LNCAP (cell line): ENCODE results near the gene CEBPG.

Experiments
- TF ChIP-seq, protein P1 (sequence below): fragments of 450-650 bp; IDR thresholded peaks from 2 replicates; pipeline ENCODE4 v1.5.1; 2017; ENCODE audit warnings: mild to moderate bottlenecking

CEBPG gene

DNA sequence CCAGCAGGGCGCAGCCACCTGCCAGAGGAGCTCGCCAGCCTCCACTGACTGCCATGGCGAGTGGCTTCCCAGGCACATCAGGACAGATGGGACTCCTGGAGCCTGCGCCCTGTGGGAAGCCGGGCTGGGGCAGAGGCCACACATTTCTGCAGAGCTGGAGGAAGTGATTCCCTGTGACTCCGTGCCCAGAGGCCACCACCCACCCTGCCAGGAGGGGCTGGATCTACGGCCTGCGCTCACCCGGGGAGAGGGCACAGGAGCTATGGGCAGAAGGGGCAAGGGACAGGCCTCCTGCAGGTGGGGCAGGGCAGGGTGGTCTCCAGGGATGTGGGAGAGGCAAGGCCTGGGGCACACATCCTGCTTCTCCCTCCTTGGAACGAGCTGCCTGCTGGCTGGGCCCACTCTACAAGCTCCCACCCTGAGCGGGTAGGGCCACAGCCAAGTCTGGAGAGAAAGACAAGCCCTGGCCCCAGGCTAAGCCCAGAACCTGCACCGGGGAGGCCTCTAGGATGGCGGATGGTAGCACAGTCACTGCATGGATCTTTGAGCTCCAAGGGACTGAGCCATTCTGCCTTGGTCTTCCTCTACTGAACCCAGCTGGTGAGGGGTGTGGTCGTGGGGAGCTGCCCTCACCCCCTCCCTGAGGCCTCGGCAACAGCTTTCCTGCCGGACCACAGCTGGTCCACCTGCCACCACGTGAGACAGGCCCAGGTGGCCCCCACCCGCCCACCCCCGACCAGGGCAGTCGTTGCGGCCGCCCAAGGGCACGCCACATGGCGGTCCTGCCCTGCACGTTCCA is 40.6 kb downstream of the CEBPG start:
- TF ChIP-seq, protein P1, sequence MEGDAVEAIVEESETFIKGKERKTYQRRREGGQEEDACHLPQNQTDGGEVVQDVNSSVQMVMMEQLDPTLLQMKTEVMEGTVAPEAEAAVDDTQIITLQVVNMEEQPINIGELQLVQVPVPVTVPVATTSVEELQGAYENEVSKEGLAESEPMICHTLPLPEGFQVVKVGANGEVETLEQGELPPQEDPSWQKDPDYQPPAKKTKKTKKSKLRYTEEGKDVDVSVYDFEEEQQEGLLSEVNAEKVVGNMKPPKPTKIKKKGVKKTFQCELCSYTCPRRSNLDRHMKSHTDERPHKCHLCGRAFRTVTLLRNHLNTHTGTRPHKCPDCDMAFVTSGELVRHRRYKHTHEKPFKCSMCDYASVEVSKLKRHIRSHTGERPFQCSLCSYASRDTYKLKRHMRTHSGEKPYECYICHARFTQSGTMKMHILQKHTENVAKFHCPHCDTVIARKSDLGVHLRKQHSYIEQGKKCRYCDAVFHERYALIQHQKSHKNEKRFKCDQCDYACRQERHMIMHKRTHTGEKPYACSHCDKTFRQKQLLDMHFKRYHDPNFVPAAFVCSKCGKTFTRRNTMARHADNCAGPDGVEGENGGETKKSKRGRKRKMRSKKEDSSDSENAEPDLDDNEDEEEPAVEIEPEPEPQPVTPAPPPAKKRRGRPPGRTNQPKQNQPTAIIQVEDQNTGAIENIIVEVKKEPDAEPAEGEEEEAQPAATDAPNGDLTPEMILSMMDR: no peak

DNA sequence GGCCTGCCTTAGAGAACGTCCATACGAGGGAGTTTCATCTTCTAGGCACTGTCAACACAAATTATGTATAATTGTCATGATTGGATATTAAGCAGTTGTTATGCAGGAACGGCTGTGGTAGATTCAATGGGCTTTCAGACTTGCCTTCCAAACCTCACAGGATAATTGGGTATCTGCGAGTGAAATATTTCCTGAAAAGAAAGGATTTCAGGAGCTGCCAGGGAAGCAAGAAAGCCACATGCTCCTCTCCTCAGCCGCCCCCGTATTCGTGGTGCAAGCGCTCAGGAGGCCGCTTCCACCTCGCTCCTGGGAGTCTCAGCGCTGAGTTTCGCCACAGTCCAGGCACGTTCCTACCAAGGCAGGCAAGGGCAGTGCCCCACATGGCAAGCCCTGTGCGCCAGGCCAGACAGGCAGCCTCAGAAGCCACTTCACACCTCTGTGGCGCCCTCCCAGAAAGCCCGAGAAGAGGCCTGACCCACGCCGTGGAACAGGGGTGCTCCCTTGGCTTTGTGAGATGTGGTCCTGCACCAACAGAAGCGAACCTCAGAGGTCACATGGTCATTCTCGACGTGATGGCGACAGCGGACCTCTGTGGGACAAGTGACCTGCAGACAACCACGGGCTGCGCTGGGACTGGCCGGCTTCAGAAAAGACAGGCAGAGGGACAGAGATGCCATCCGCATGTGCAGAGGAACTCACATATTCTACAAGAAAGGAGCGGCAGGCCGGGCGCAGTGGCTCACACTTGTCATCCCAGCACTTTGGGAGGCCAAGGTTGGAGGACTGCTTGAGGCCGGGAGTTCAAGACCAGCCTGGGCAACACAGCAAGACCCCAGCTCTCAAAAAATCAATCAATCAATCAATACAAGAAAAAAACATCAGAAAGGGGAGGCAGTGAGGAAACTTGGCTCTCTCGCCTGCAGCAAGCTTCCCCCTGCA is 41.4 kb downstream of the CEBPG start:
- TF ChIP-seq, protein P1: no peak

DNA sequence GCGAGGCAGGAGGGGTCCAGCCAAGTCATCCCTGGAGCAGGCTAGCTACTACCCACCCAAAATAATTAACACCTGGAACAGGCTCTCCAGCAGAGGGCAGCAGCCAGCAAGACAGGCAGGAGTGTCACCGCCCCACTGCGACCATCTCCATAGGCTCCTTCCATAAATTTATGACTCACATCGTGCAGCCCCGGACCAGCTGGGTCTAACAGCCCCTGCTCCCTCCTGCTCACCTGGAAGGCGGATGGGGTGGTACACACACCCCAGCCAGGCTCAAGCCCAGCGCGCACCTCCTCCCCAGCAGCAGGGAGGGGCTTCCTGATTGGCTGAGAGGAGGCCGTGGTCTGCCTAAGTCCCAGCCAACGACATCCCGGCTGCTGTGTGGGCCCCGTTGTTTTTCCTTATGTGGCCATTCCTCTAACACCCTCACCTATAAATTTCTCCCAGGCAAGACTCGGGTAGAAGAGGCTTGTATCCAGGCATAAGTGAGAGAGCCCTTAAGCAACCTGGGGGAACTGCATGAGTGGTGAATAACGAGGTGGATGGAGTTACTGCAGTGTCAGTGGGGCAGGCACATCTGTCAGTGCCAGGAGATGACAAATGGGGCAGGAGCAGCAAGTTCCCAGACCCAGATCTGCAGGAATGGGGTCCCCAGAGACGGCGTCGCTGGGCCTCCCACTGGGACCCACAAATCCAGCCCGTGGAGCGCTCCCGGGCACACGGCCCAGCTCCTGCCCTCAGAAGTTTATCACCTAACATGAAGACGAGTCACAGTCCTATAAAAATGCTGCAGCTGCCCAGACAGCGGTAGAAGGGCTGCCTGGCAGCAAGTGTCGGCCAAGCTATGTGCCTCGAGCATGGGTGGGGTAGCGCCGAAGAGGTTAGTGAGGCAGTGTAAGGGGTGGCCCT is 43.1 kb downstream of the CEBPG start:
- TF ChIP-seq, protein P1: peak; percentile 80

DNA sequence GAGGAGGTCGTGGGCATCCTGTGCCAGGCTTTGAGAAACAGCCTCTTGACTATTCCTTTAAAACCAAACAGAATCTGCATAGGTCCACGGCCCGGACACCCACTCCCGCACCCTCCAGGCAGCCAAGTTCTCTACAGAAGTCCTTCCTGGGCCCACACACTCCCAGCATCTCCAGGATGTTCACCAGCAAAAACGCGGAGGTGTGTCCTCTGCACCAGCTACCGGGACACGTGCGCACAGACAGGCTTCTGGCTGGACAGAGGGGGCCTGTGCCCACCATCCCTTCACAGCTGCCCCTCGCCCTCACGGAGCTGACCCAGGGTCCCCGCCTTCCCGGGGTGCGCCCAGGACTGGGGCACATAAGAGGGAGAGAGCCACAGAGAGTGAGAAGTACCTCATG is 44.2 kb downstream of the CEBPG start:
- TF ChIP-seq, protein P1: no peak

DNA sequence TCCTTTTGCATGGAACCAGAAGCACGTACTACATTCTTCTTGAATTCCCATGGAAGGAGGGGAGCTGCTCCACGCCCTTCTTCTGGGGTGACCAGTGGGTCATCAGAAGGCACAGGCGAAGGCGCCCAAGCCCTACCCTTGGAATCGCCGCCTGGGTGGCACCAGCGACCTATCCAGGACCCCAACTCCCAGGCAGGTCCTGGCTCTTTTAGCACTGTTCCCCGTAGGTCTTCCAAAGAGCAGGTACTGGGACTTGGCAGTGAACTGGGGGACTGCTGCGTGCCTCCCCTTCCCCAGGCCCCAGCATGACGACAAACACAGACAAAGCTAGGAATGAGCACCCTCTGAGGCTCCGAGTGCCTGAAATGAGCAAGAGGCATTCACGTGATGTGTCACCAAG is 45.0 kb downstream of the CEBPG start:
- TF ChIP-seq, protein P1: no peak

DNA sequence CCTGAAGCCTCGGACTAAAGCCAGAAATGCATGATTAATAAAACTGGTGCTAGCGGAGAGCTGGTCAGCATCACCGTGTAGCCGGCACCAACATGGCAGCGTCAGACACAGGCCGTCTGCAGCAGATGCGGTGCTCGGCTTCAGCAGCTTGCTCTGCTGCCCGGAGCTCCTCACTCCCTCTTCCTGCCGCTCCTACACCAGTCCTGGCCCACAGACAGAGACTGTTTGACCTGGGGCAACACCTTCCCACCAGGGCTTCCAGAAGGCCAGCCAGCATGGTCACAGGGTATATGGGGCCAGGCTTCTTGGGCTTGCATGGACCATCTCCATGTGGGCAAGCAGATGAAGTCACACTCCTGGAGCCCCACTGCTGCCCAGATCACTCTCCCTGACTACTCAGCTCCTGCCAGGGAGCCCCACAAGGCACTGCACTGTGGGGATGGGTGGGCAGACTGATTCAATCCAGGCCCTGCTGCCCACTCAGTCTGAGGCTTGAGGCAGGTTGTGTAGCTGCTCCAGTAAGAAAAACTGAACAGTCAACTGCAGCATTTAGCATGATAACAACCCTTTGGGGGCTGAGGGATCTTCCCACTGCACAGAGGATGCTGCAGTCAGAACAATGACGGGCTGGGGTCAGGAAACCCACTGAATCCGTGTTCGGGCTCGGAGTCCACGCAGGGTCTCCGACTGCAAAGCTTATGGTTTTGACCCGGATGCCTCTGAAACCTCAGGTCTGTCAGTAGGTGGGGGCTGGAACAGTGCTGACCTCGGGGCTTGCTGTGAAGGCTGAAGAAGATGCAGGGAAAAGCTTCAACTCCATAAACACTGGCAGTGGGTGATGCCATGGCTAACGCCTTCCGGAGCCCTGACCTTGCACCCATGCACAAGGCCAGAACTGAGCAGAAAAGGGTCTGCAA is 45.6 kb downstream of the CEBPG start:
- TF ChIP-seq, protein P1: no peak
